Naive B cell (primary cell): ENCODE data around the gene NADK2. TPM values are rescaled to one million over a fixed set of nuclear protein-coding genes. Genes with fewer than 3 reads are reported as not detected.

Experiments
- ATAC-seq, 2 donors: fragments of 150-1000 bp; cut with Tn5 transposase; 2 replicates each; pipeline ENCODE4 v1.10.0; 2021; ENCODE audit warnings: low read depth in 2 of 2, mild to moderate bottlenecking in 2 of 2, moderate library complexity in 2 of 2
- DNase-seq: peaks from one replicate; pipeline ENCODE4 v3.0.0; 2022
- H3K27ac Mint-ChIP-seq, 6 donors: one replicate each; pipeline ENCODE4 v1.8.0; 2020 to 2022; ENCODE audit warnings: mild to moderate bottlenecking in 6 of 6, mixed read lengths in 6 of 6, moderate library complexity in 5 of 6, inconsistent platforms in 2 of 6
- H3K27me3 Mint-ChIP-seq, 3 donors: one replicate each; pipeline ENCODE4 v1.8.0; 2021 to 2022; ENCODE audit warnings: mixed read lengths in 3 of 3, mild to moderate bottlenecking in 1 of 3
- H3K36me3 Mint-ChIP-seq, 2 donors: one replicate each; pipeline ENCODE4 v1.8.0; 2020 to 2022; ENCODE audit warnings: mixed read lengths in 2 of 2, inconsistent platforms in 1 of 2, mild to moderate bottlenecking in 1 of 2
- H3K4me1 Mint-ChIP-seq, 3 donors: one replicate each; pipeline ENCODE4 v1.8.0; 2020 to 2022; ENCODE audit warnings: mixed read lengths in 3 of 3, inconsistent platforms in 1 of 3, mild to moderate bottlenecking in 1 of 3, moderate library complexity in 1 of 3
- H3K4me3 Mint-ChIP-seq, 8 donors: one replicate each; pipeline ENCODE4 v1.8.0; 2020 to 2022; ENCODE audit warnings: mild to moderate bottlenecking in 8 of 8, mixed read lengths in 8 of 8, moderate library complexity in 8 of 8, inconsistent platforms in 2 of 8
- H3K9me3 Mint-ChIP-seq, 7 donors: one replicate each; pipeline ENCODE4 v1.8.0; 2020 to 2022; ENCODE audit warnings: mixed read lengths in 7 of 7, mild to moderate bottlenecking in 5 of 7, inconsistent platforms in 2 of 7, moderate library complexity in 1 of 7
- polyA plus RNA-seq, 6 donors: library from polyadenylated mRNA; unstranded; fragments of 300-500 nt; fragmentation: Illumina TruSeq; gene quantifications; one replicate each; pipeline ENCODE4 v1.2.3, GENCODE V29; 2021; ENCODE audit warnings: low read depth in 6 of 6

NADK2 gene
- polyA plus RNA-seq, 6 donors from 2014 or later = 1.0 to 7.1 (median 4.2) TPM

- H3K36me3 Mint-ChIP-seq = no peaks in the 10 kb centered on the region
- no peaks in the 10 kb centered on the region for H3K27me3 Mint-ChIP-seq
- no peak for DNase-seq
- H3K4me1 Mint-ChIP-seq = peaks cover 32 to 52% (median 33%) of the 10 kb centered on the region in 3 donors
- H3K27ac Mint-ChIP-seq = peak overlapping the region in 5 of 6 donors; percentile 75 to 97 (median 94)
- H3K4me3 Mint-ChIP-seq = peak overlapping the region in 6 of 8 donors; percentile 84 to 93 (median 88)
- no peak for ATAC-seq
- peaks cover 0 to 1% (median 0%) of the 10 kb centered on the region in 7 donors for H3K9me3 Mint-ChIP-seq
These were observed 2.1 kb downstream of the NADK2 start for GRCh38 chr5:36239370-36240293.

DNA sequence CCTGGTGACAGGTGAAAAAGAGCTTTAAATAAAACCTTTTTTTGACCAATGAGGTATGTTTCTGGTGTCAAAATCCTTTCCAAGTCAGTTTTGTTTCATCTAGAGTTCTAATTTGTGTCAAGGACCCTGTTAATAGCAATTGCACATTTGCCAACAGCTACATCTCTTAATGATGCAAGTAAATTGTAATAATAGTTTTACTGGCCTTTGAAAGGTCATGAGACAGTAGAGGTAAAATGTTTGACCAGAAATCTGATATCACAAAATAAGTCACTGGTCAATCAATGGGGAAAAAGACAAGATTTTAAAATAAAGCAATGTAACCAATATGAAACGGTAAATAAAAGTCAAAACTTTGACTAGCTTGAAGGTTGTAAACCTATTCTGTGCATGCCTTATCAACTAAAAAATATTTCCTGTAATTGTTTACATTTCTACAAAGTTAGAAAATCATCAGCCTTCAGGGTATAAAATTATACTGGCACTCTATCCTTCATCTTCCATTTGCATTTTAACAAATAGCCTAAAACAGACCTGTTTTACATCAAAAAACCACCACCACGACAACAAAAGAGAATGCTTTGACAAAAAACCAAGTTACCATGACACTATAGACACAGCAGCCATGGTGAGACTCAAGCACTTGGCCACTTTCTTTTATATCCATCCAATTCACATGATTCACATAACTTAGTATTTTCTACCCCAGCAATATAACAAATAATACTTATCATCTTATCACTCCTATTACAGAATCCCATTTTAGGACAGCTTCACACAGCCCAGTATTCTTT is 3.0 kb downstream of the NADK2 start:
- Mint-ChIP-seq H3K4me1 (peaks cover 28 to 49% (median 32%) of the 10 kb centered on the region in 3 donors), H3K36me3 (no peaks in the 10 kb centered on the region)

DNA sequence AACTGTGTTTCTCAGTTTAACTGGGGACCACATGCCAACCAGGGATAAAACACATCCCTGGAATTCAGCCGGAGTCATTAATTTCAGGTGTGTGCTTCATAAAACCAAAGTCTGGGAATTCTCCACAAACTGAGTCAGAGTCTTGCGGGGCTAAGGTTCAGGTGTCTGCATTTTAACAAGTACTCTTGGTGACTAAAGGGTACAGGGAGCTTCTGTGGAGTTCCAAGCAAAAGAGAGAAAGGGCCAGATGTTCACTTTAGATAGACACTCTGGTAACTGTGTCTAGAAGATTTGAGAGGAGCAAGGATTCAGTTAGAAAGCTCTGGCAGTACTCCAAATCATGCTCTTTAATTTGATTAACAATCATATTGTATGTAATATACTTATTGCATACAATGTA is 4.0 kb downstream of the NADK2 start:
- peaks cover 28 to 41% (median 28%) of the 10 kb centered on the region in 3 donors for H3K4me1 Mint-ChIP-seq
- ATAC-seq = no peak
- peak overlapping the region in 1 of 8 donors; percentile 84 for H3K4me3 Mint-ChIP-seq

More for the DNA sequence above, 3.0 kb downstream of the NADK2 start:
- no peak for DNase-seq
- no peak for ATAC-seq
- Mint-ChIP-seq H3K27ac (peak overlapping the region in 3 of 6 donors; percentile 9 to 11 (median 11)), H3K27me3 (no peaks in the 10 kb centered on the region), H3K9me3 (peaks cover 0 to 1% (median 0%) of the 10 kb centered on the region in 7 donors), H3K4me3 (peak overlapping the region in 2 of 8 donors; percentile 7 to 84)

GRCh38 chr5:36236801-36237200 is 4.9 kb downstream of the NADK2 start:
- Mint-ChIP-seq H3K4me1 (peaks cover 19 to 35% (median 20%) of the 10 kb centered on the region in 3 donors), H3K36me3 (no peaks in the 10 kb centered on the region), H3K9me3 (peaks cover 0 to 1% (median 0%) of the 10 kb centered on the region in 7 donors), H3K4me3 (peak overlapping the region in 3 of 8 donors; percentile 33 to 72 (median 34)), H3K27me3 (no peaks in the 10 kb centered on the region), H3K27ac (peak overlapping the region in 3 of 6 donors; percentile 14 to 76 (median 48))
- DNase-seq (no peak), ATAC-seq (no peak)

More for the DNA sequence above, 4.0 kb downstream of the NADK2 start:
- H3K36me3 Mint-ChIP-seq = no peaks in the 10 kb centered on the region
- no peak for DNase-seq
- no peaks in the 10 kb centered on the region for H3K27me3 Mint-ChIP-seq
- no peak overlapping the region for H3K27ac Mint-ChIP-seq
- H3K9me3 Mint-ChIP-seq = peaks cover 0 to 1% (median 0%) of the 10 kb centered on the region in 7 donors

DNA sequence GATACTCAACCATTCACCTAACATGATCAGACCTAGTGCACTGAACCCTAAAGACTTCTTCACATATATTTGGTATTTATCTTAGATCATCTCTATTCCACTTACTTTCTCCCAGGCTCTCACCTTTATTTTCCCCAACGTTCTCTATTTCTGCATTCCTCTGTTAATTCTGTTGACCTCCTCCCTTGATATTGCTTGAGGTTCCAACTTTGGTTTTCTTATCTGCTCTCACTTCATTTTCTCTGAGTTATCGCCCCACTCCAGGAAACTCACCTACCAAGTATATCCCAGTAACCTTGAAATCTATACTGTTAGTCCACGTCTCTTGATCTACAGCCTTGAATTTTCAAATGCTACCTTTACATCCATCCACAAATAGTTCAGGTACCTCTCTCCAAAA is 9.2 kb downstream of the NADK2 start:
- no peaks in the 10 kb centered on the region for H3K27me3 Mint-ChIP-seq
- no peak overlapping the region for H3K4me3 Mint-ChIP-seq
- H3K9me3 Mint-ChIP-seq = peaks cover 0 to 1% (median 0%) of the 10 kb centered on the region in 7 donors
- no peak for ATAC-seq
- H3K27ac Mint-ChIP-seq = no peak overlapping the region
- no peaks in the 10 kb centered on the region for H3K36me3 Mint-ChIP-seq
- no peak for DNase-seq
- H3K4me1 Mint-ChIP-seq = peaks cover 6 to 17% (median 13%) of the 10 kb centered on the region in 3 donors

DNA sequence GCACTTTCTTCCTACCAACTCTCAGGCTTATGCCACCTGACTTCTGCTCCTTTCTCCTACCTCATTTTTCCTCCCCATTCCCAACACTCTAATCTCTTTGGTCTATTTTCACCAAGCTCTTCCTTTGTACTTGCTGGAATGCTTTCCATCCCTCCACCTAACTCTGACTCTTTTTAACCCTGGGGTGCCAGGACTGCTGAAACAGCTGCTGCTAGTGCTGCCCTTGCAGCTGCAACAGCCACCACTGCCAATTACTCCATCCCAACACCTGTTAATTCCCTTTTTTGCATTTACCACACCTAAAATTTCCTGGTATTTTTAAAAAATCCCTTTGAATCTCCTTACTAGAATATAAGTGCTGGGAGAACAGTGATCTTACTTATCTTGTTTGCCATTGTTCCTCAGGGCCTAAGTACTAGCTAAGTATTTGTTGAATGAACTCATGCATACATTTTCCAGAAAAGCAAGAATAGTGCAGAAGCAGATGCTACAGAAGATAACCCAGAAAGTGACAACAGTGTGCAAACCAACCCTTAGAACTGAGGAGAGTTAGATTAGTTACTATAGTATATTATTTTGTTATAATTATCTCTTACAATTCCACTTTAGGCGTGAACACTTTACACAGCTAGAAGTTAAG is 11.5 kb downstream of the NADK2 start:
- H3K4me3 Mint-ChIP-seq = no peak overlapping the region
- H3K27me3 Mint-ChIP-seq = no peaks in the 10 kb centered on the region
- no peaks in the 10 kb centered on the region for H3K9me3 Mint-ChIP-seq
- ATAC-seq = no peak
- peaks cover 0 to 8% (median 0%) of the 10 kb centered on the region in 3 donors for H3K4me1 Mint-ChIP-seq
- no peaks in the 10 kb centered on the region for H3K36me3 Mint-ChIP-seq
- H3K27ac Mint-ChIP-seq = peak overlapping the region in 1 of 6 donors; percentile 38
- DNase-seq = no peak

GRCh38 chr5:36228505-36228904 is 13.2 kb downstream of the NADK2 start:
- Mint-ChIP-seq H3K4me3 (peak overlapping the region in 1 of 8 donors; percentile 37), H3K27ac (no peak overlapping the region), H3K9me3 (no peaks in the 10 kb centered on the region), H3K36me3 (no peaks in the 10 kb centered on the region), H3K27me3 (no peaks in the 10 kb centered on the region), H3K4me1 (peaks cover 0 to 8% (median 0%) of the 10 kb centered on the region in 3 donors)
- no peak for DNase-seq
- no peak for ATAC-seq

DNA sequence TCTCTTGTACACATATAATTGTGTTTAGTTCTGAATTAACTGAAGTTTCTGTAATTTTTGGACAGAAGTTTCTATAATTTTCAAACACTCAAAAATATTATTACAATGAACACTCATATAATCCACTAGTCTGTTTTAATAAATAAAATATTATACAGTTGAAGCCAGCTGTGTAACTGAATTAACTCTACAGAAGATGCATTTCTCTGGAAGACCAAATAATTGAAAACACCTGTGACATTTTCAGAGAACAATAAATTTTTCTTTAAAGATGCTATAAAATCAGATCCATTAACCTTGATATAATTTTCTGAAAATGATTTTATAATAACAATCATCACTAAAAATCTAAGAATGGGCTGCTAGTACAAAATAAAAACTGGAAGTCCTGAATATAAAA is 14.7 kb downstream of the NADK2 start:
- DNase-seq (no peak), ATAC-seq (no peak)
- H3K4me1 Mint-ChIP-seq = peaks cover 0 to 8% (median 0%) of the 10 kb centered on the region in 3 donors
- no peaks in the 10 kb centered on the region for H3K27me3 Mint-ChIP-seq
- no peaks in the 10 kb centered on the region for H3K36me3 Mint-ChIP-seq
- H3K27ac Mint-ChIP-seq = no peak overlapping the region
- no peak overlapping the region for H3K4me3 Mint-ChIP-seq
- H3K9me3 Mint-ChIP-seq = no peaks in the 10 kb centered on the region

- Mint-ChIP-seq H3K27ac (no peak overlapping the region), H3K27me3 (no peaks in the 10 kb centered on the region), H3K36me3 (peaks cover 8 to 16% of the 10 kb centered on the region in 2 donors), H3K4me1 (no peaks in the 10 kb centered on the region), H3K9me3 (no peaks in the 10 kb centered on the region), H3K4me3 (no peak overlapping the region)
- ATAC-seq = no peak
- DNase-seq = no peak
These were observed 19.1 kb downstream of the NADK2 start for GRCh38 chr5:36222620-36223019.

DNA sequence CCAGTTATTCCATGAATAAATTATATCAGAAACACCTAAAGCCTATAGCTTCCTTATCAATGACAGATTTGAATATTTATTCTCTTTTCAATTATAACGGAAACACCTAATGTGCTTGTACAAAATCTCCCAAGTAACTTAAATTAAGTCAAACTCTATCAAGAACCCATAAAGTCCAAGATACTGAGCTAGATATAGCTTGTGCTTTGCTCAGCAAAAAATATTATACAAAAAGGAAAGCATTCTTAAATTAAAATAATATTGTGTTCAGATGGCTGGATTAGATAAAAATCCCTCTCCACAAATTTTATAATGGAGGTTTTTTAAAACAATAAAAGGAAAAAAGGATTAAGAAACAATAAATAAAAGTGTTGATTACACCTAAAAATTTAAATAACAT is 23.7 kb downstream of the NADK2 start:
- Mint-ChIP-seq H3K9me3 (no peaks in the 10 kb centered on the region), H3K4me1 (no peaks in the 10 kb centered on the region), H3K36me3 (peaks cover 8 to 20% of the 10 kb centered on the region in 2 donors), H3K4me3 (no peak overlapping the region), H3K27me3 (no peaks in the 10 kb centered on the region), H3K27ac (no peak overlapping the region)
- DNase-seq = no peak
- no peak for ATAC-seq

- Mint-ChIP-seq H3K27me3 (no peaks in the 10 kb centered on the region), H3K27ac (peak overlapping the region in 1 of 6 donors; percentile 78), H3K9me3 (no peaks in the 10 kb centered on the region), H3K36me3 (peaks cover 8 to 20% of the 10 kb centered on the region in 2 donors), H3K4me3 (no peak overlapping the region), H3K4me1 (no peaks in the 10 kb centered on the region)
- ATAC-seq (no peak), DNase-seq (no peak)
These were observed 24.2 kb downstream of the NADK2 start for GRCh38 chr5:36217567-36217966.

DNA sequence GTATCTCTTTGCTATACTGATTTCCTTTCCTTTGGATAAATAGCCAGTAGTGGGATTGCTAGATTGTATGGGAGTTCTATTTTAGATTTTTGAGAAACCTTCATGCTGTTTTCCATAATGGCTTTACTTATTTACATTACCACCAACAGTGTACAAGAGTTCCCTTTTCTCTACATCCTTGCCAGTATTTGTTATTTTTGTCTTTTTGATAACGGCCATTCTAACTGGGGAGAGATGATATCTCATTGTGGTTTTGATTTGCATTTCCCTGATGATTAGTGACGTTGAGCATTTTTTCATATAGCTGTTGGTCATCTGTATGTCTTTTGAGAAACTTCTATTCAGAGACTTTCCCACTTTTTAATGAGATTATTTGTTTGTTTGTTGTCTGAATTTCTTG is 25.8 kb downstream of the NADK2 start:
- no peak for DNase-seq
- Mint-ChIP-seq H3K4me1 (no peaks in the 10 kb centered on the region), H3K4me3 (no peak overlapping the region), H3K27me3 (no peaks in the 10 kb centered on the region), H3K27ac (no peak overlapping the region), H3K36me3 (peaks cover 5 to 13% of the 10 kb centered on the region in 2 donors), H3K9me3 (no peaks in the 10 kb centered on the region)
- ATAC-seq = no peak

GRCh38 chr5:36214436-36214835 is 27.3 kb downstream of the NADK2 start:
- H3K4me3 Mint-ChIP-seq = no peak overlapping the region
- H3K36me3 Mint-ChIP-seq = peaks cover 0 to 10% of the 10 kb centered on the region in 2 donors
- no peaks in the 10 kb centered on the region for H3K4me1 Mint-ChIP-seq
- ATAC-seq (no peak), DNase-seq (no peak)
- no peaks in the 10 kb centered on the region for H3K27me3 Mint-ChIP-seq
- H3K9me3 Mint-ChIP-seq = no peaks in the 10 kb centered on the region
- no peak overlapping the region for H3K27ac Mint-ChIP-seq
